B cell (primary cell): Measurements from ENCODE around the gene KLK1. TPM values are rescaled to one million over a fixed set of nuclear protein-coding genes. Genes with fewer than 3 reads are reported as not detected.

Source experiments
- ATAC-seq: fragments of 200-7000 bp; cut with Tn5 transposase; one replicate; pipeline ENCODE4 v1.10.0; 2021; ENCODE audit warnings: low read depth, mild to moderate bottlenecking, moderate number of reproducible peaks, moderate library complexity
- CTCF ChIA-PET: fragments of 350-600 bp; sonication (Branson Sonifier 250); formaldehyde crosslinking; loops from one replicate; lab custom pipeline; 2021; ENCODE audit warnings: antibody characterized with exemption, inconsistent platforms; lab: Charles Lee
- POLR2A ChIA-PET: fragments of 350-600 bp; sonication (Branson Sonifier 250); formaldehyde crosslinking; loops from one replicate; lab custom pipeline; 2021; ENCODE audit warnings: antibody characterized with exemption; lab: Charles Lee
- DNase-seq: peaks from one replicate; pipeline ENCODE4 v3.0.0; 2013
- H2AFZ ChIP-seq: 2 replicates; pipeline ENCODE4 v1.6.1; 2012; ENCODE audit warnings: mild to moderate bottlenecking, low read depth, low read length; ENCODE audit not compliant: insufficient read depth, poor library complexity, severe bottlenecking
- H3K27ac ChIP-seq, 2 donors: 1 replicate in 1 of 2; 2 replicates in 1 of 2; pipeline ENCODE4 v1.5.1; 2012 to 2013; ENCODE audit warnings: low read length in 2 of 2, mild to moderate bottlenecking in 2 of 2, moderate library complexity in 1 of 2
- H3K27me3 ChIP-seq, 4 experiments: fragments of 200-600 bp in 1 of 4; sonication (generic) in 1 of 4; replicated peaks in 1 of 4; 1 replicate in 2 of 4; 2 replicates in 2 of 4; pipeline versions ENCODE4 v1.6.1 to v1.7.0; 2013 to 2016; ENCODE audit warnings: low read length in 3 of 4, mild to moderate bottlenecking in 2 of 4, mixed read lengths in 1 of 4, moderate library complexity in 1 of 4; ENCODE audit not compliant: insufficient read depth in 4 of 4, control insufficient read depth in 3 of 4; ENCODE audit errors: control extremely low read depth in 1 of 4
- H3K36me3 ChIP-seq, 2 experiments: replicated peaks in 1 of 2; 1 replicate in 1 of 2; 2 replicates in 1 of 2; pipeline versions ENCODE4 v1.6.1 to v1.7.1; 2013; ENCODE audit warnings: low read length in 1 of 2; ENCODE audit not compliant: insufficient read depth in 2 of 2, control insufficient read depth in 1 of 2; ENCODE audit errors: control extremely low read depth in 1 of 2, extremely low read depth in 1 of 2
- H3K4me1 ChIP-seq, 2 donors: fragments of 200-600 bp in 1 of 2; sonication (generic) in 1 of 2; 1 replicate in 1 of 2; 2 replicates in 1 of 2; pipeline versions ENCODE4 v1.5.1 to v1.6.1; 2013 to 2017; ENCODE audit warnings: low read length in 2 of 2; ENCODE audit not compliant: control insufficient read depth in 2 of 2, insufficient read depth in 2 of 2
- H3K4me2 ChIP-seq: replicated peaks from 2 replicates; pipeline ENCODE3; 2012; ENCODE audit warnings: mild to moderate bottlenecking, low read depth, low read length; ENCODE audit not compliant: poor library complexity, severe bottlenecking
- H3K4me3 ChIP-seq, 5 experiments: fragments of 200-600 bp in 1 of 5; sonication (generic) in 1 of 5; 1 replicate in 3 of 5; 2 replicates in 2 of 5; pipeline versions ENCODE4 v1.5.1 to v1.7.0; 2011 to 2016; ENCODE audit warnings: low read length in 4 of 5, mild to moderate bottlenecking in 4 of 5, low read depth in 2 of 5, control low read depth in 1 of 5, moderate library complexity in 1 of 5; ENCODE audit not compliant: insufficient read depth in 1 of 5; ENCODE audit errors: control extremely low read depth in 1 of 5, extremely low read depth in 1 of 5
- H3K79me2 ChIP-seq: fragments of 200-600 bp; sonication (generic); one replicate; pipeline ENCODE4 v1.6.0; 2016; ENCODE audit warnings: low read length; ENCODE audit not compliant: control insufficient read depth, insufficient read depth
- H3K9ac ChIP-seq: fragments of 200-600 bp; sonication (generic); 2 replicates; pipeline ENCODE4 v1.6.1; 2017; ENCODE audit warnings: mild to moderate bottlenecking, low read length, moderate library complexity
- H3K9me3 ChIP-seq, 3 donors: one replicate each; pipeline versions ENCODE4 v1.6.1 to v1.7.1; 2013; ENCODE audit warnings: low read length in 2 of 3; ENCODE audit not compliant: control insufficient read depth in 2 of 3, insufficient read depth in 1 of 3; ENCODE audit errors: control extremely low read depth in 1 of 3
- H4K20me1 ChIP-seq: 2 replicates; pipeline ENCODE4 v1.6.0; 2012; ENCODE audit warnings: mild to moderate bottlenecking, low read length; ENCODE audit not compliant: insufficient read depth, control insufficient read depth, poor library complexity, severe bottlenecking
- H3K27ac Mint-ChIP-seq: one replicate; pipeline ENCODE4 v1.8.0; 2021; ENCODE audit warnings: mixed read lengths
- H3K27me3 Mint-ChIP-seq: one replicate; pipeline ENCODE4 v1.8.0; 2021; ENCODE audit warnings: mixed read lengths
- H3K4me1 Mint-ChIP-seq: one replicate; pipeline ENCODE4 v1.8.0; 2021; ENCODE audit warnings: mixed read lengths
- H3K4me3 Mint-ChIP-seq: one replicate; pipeline ENCODE4 v1.8.0; 2021; ENCODE audit warnings: mixed read lengths
- H3K9me3 Mint-ChIP-seq: one replicate; pipeline ENCODE4 v1.8.0; 2022; ENCODE audit warnings: mixed read lengths; ENCODE audit not compliant: insufficient read depth
- CTCF ChIP-seq: fragments of 200-600 bp; IDR thresholded peaks from one replicate; pipeline ENCODE4 v1.8.0; 2022; ENCODE audit warnings: antibody characterized with exemption, mild to moderate bottlenecking
- EZH2 ChIP-seq: IDR thresholded peaks from 2 replicates; pipeline ENCODE4 v1.6.1; 2012; ENCODE audit warnings: borderline replicate concordance, low read depth, mild to moderate bottlenecking, moderate library complexity, low read length; ENCODE audit not compliant: insufficient read depth, poor library complexity, severe bottlenecking
- WGBS: methylation state at CpG from one replicate; pipeline ENCODE4 v1.1.5; 2013; ENCODE audit warnings: missing lambda C conversion rate; ENCODE audit not compliant: insufficient coverage; 5-methylcytosine and 5-hydroxymethylcytosine counted together
- intact Hi-C: fragments of 100-400 bp; cut with micrococcal nuclease; formaldehyde crosslinking; loops from one replicate; pipeline ENCODE4 v1.10.0; 2022
- polyA plus RNA-seq: library from polyadenylated mRNA; depleted of rRNA; stranded (reverse); fragments of >200 nt; gene quantifications from 2 replicates; pipeline ENCODE4 v1.2.3, GENCODE V29; 2012
- total RNA-seq, 2 donors: library from RNA; stranded (reverse); fragments of 120-200 nt in 1 of 2; gene quantifications; 1 replicate in 1 of 2; 2 replicates in 1 of 2; pipeline versions ENCODE4 v1.2.3 to v1.2.4, GENCODE V29; 2013 to 2022

Gene KLK1
- total and polyA plus RNA-seq, 2 donors (not counting 1 experiment from before 2014, with no cell fraction given), result 9.5 to 15.2 TPM

GRCh38 chr19:50833117-50833801, 9.7 kb upstream of the KLK1 start, which contains the start of gene KLK15:
TSS of gene KLK15 (minus strand) at chr19:50833574. CDS start at chr19:50831492, 2,082 bp downstream.
- Mint-ChIP-seq H3K4me3 (no peak within 1 kb of the TSS), H3K27me3 (peaks cover 45% of the 10 kb centered on the region), H3K27ac (no peak within 1 kb of the TSS), H3K4me1 (peaks cover 25% of the 10 kb centered on the region), H3K9me3 (no peaks in the 10 kb centered on the region)
- Histone ChIP-seq H3K4me1 (peaks cover 11 to 14% of the 10 kb centered on the region in 2 donors), H3K9me3 (peaks cover 0 to 5% (median 0%) of the 10 kb centered on the region in 3 donors), H3K27me3 (peaks cover 0 to 48% (median 2%) of the 10 kb centered on the region in 4 experiments), H3K4me2 (no peak within 1 kb of the TSS), H4K20me1 (no peaks in the 10 kb centered on the region), H3K4me3 (no peak within 1 kb of the TSS), H3K9ac (no peak within 1 kb of the TSS), H3K27ac (no peak within 1 kb of the TSS), H2AFZ (no peak within 1 kb of the TSS), H3K36me3 (no peaks in the 10 kb centered on the region), H3K79me2 (no peaks in the 10 kb centered on the region)
- DNase-seq (no peak), ATAC-seq (no peak)
- intact Hi-C loops, result no loop called here
- 80% methylated on average over 7 of the region's 8 CpGs for WGBS
- ChIA-PET POLR2A (no interaction called here), CTCF (interaction anchor here (1.4 kb wide), 1 partner anchor 89 kb away, joined by 3 read pairs; no protein-coding TSS in a partner anchor)
- TF ChIP-seq CTCF (no peak), EZH2 (no peak)

- Histone ChIP-seq H3K4me1 (peaks cover 11 to 14% of the 10 kb centered on the region in 2 donors), H4K20me1 (no peaks in the 10 kb centered on the region), H3K4me3 (no peak overlapping the region), H3K4me2 (no peak overlapping the region), H3K36me3 (no peaks in the 10 kb centered on the region), H3K27ac (no peak overlapping the region), H3K9me3 (peaks cover 0 to 5% (median 0%) of the 10 kb centered on the region in 3 donors), H3K79me2 (no peaks in the 10 kb centered on the region), H2AFZ (no peak overlapping the region), H3K9ac (no peak overlapping the region), H3K27me3 (peaks cover 0 to 48% (median 2%) of the 10 kb centered on the region in 4 experiments)
- POLR2A ChIA-PET, result no interaction called here
- no peak for TF ChIP-seq EZH2
- TF ChIP-seq CTCF, result no peak
- Mint-ChIP-seq H3K27ac (no peak overlapping the region), H3K27me3 (peaks cover 48% of the 10 kb centered on the region), H3K4me3 (no peak overlapping the region), H3K4me1 (peaks cover 23% of the 10 kb centered on the region), H3K9me3 (no peaks in the 10 kb centered on the region)
- CTCF ChIA-PET, result interaction anchor here (1.4 kb wide), 1 partner anchor 89 kb away, joined by 3 read pairs; no protein-coding TSS in a partner anchor
- intact Hi-C loops, result no loop called here
- 88% methylated on average over 8 of the region's 8 CpGs for WGBS
- ATAC-seq (no peak), DNase-seq (no peak)
Observed at GRCh38 chr19:50832666-50833065, 9.1 kb upstream of the KLK1 start.
